GM23338 (cell line): ENCODE data around the gene DNAJC16. TPM values are rescaled to one million over a fixed set of nuclear protein-coding genes. Genes with fewer than 3 reads are reported as not detected.
"Not testable (repeated sequence)": the region's sequence is repeated elsewhere in the genome, so short reads cannot be mapped to it uniquely, and the experiment has no call there.

ENCODE experiments used
- ATAC-seq: fragments of 200-7000 bp; cut with Tn5 transposase; 3 replicates; pipeline ENCODE4 v1.9.1; 2020
- DNase-seq: peaks from one replicate; pipeline ENCODE4 v3.0.0-alpha.2; 2015; ENCODE audit warnings: low spot score
- H2AFZ ChIP-seq: fragments of 200-600 bp; sonication (generic); 2 replicates; pipeline ENCODE4 v1.8.0; 2016; ENCODE audit warnings: antibody characterized with exemption, mild to moderate bottlenecking, moderate library complexity
- H3F3A ChIP-seq: fragments of 200-600 bp; sonication (generic); replicated peaks from 2 replicates; pipeline ENCODE4 v1.8.0; 2017; ENCODE audit warnings: antibody characterized with exemption, mixed run types, low read depth
- H3K27ac ChIP-seq: fragments of 200-600 bp; sonication (generic); 2 replicates; pipeline ENCODE4 v1.6.1; 2016; ENCODE audit warnings: low read depth
- H3K27me3 ChIP-seq: fragments of 200-600 bp; sonication (generic); 2 replicates; pipeline ENCODE4 v1.8.0; 2016; ENCODE audit warnings: mild to moderate bottlenecking, mixed run types, moderate library complexity; ENCODE audit not compliant: insufficient read depth
- H3K36me3 ChIP-seq: fragments of 200-600 bp; sonication (generic); 2 replicates; pipeline ENCODE4 v1.8.0; 2016; ENCODE audit warnings: mild to moderate bottlenecking; ENCODE audit not compliant: insufficient read depth
- H3K4me1 ChIP-seq: fragments of 200-600 bp; sonication (generic); 2 replicates; pipeline ENCODE4 v1.8.0; 2016; ENCODE audit warnings: mild to moderate bottlenecking, moderate library complexity; ENCODE audit not compliant: insufficient read depth
- H3K4me2 ChIP-seq: fragments of 200-600 bp; sonication (generic); 2 replicates; pipeline ENCODE4 v1.7.1; 2017; ENCODE audit warnings: mixed run types
- H3K4me3 ChIP-seq: fragments of 200-600 bp; sonication (generic); 2 replicates; pipeline ENCODE4 v1.6.1; 2016; ENCODE audit warnings: mixed run types
- H3K79me2 ChIP-seq: fragments of 200-600 bp; sonication (generic); replicated peaks from 2 replicates; pipeline ENCODE4 v1.8.0; 2017; ENCODE audit warnings: mild to moderate bottlenecking; ENCODE audit not compliant: insufficient read depth
- H3K9me2 ChIP-seq: fragments of 200-600 bp; sonication (generic); 2 replicates; pipeline ENCODE4 v1.8.0; 2017; ENCODE audit not compliant: insufficient read depth
- H4K20me1 ChIP-seq: fragments of 200-600 bp; sonication (generic); replicated peaks from 2 replicates; pipeline ENCODE4 v1.8.0; 2017; ENCODE audit warnings: mild to moderate bottlenecking; ENCODE audit not compliant: insufficient read depth
- H3K27ac Mint-ChIP-seq: 2 replicates; pipeline ENCODE4 v1.8.0; 2020; ENCODE audit warnings: inconsistent platforms, mild to moderate bottlenecking, moderate library complexity, mixed read lengths
- H3K27me3 Mint-ChIP-seq: 3 replicates; pipeline ENCODE4 v1.8.0; 2022; ENCODE audit warnings: low read depth, mild to moderate bottlenecking, moderate library complexity, mixed read lengths, inconsistent platforms; ENCODE audit not compliant: insufficient read depth, poor library complexity
- H3K36me3 Mint-ChIP-seq: 3 replicates; pipeline ENCODE4 v1.8.0; 2021; ENCODE audit warnings: low read depth, mild to moderate bottlenecking, inconsistent platforms, moderate library complexity, mixed read lengths
- H3K4me1 Mint-ChIP-seq: 3 replicates; pipeline ENCODE4 v1.8.0; 2020; ENCODE audit warnings: mild to moderate bottlenecking, inconsistent platforms, mixed read lengths
- H3K4me3 Mint-ChIP-seq: 3 replicates; pipeline ENCODE4 v1.8.0; 2021; ENCODE audit warnings: moderate library complexity, mild to moderate bottlenecking, inconsistent platforms, mixed read lengths
- H3K9me3 Mint-ChIP-seq: 3 replicates; pipeline ENCODE4 v1.8.0; 2020; ENCODE audit warnings: moderate library complexity, mild to moderate bottlenecking, inconsistent platforms, mixed read lengths
- CREB1 ChIP-seq: fragments of 250-450 bp; sonication (Bioruptor Pico); IDR thresholded peaks from 2 replicates; pipeline ENCODE4 v1.5.0; 2020; ENCODE audit warnings: low read depth, mild to moderate bottlenecking, moderate library complexity
- CTCF ChIP-seq, 2 experiments: fragments of 200-600 bp in 1 of 2; sonication (generic) in 1 of 2; conservative IDR thresholded peaks; 2 replicates each; pipeline versions ENCODE4 v1.5.1 to v1.6.1; 2016 to 2017; ENCODE audit warnings: antibody characterized with exemption in 2 of 2, low read depth in 2 of 2, mild to moderate bottlenecking in 2 of 2, moderate library complexity in 1 of 2
- EZH2 ChIP-seq: fragments of 200-600 bp; sonication (generic); IDR thresholded peaks from one replicate; pipeline ENCODE4 v1.8.0; 2017; ENCODE audit warnings: antibody characterized with exemption, mild to moderate bottlenecking, low read depth; ENCODE audit not compliant: unreplicated experiment
- EZH2phosphoT487 ChIP-seq: fragments of 200-600 bp; sonication (generic); IDR thresholded peaks from one replicate; pipeline ENCODE4 v1.8.1; 2018; ENCODE audit warnings: antibody characterized with exemption; ENCODE audit not compliant: unreplicated experiment
- JUNB ChIP-seq: IDR thresholded peaks from one replicate; pipeline ENCODE4 v1.6.1; 2016; ENCODE audit warnings: antibody characterized with exemption; ENCODE audit not compliant: unreplicated experiment
- NANOG ChIP-seq: IDR thresholded peaks from 2 replicates; pipeline ENCODE4 v1.6.1; 2016; ENCODE audit warnings: antibody characterized with exemption, borderline replicate concordance
- STAT1 ChIP-seq: IDR thresholded peaks from one replicate; pipeline ENCODE4 v1.6.1; 2016; ENCODE audit warnings: antibody characterized with exemption; ENCODE audit not compliant: unreplicated experiment
- ZNF114 ChIP-seq: fragments of 250-450 bp; sonication (Bioruptor Pico); IDR thresholded peaks from 2 replicates; pipeline ENCODE4 v1.5.0; 2020; ENCODE audit warnings: mild to moderate bottlenecking, moderate library complexity
- ZNF462 ChIP-seq: fragments of 250-450 bp; sonication (Bioruptor Pico); IDR thresholded peaks from 2 replicates; pipeline ENCODE4 v1.5.0; 2020; ENCODE audit warnings: mild to moderate bottlenecking, moderate library complexity
- polyA plus RNA-seq: library from polyadenylated mRNA; unstranded; fragments of >200 nt; fragmentation: Nextera tagmentation; extraction: Ambion mirVana; gene quantifications from 2 replicates; pipeline ENCODE4 v1.2.1, GENCODE V29; 2016
- total RNA-seq: library from RNA; depleted of rRNA; stranded (reverse); fragments of >200 nt; shearing (Covaris generic); gene quantifications from 2 replicates; pipeline ENCODE4 v1.2.3, GENCODE V29; 2014

DNAJC16 gene
- total and polyA plus RNA-seq, 2 experiments from 2014 or later, result 6.3 to 18.0 TPM

- no peak for TF ChIP-seq ZNF462 (CRISPR knock-in tag)
- TF ChIP-seq EZH2, result no peak
- TF ChIP-seq ZNF114 (CRISPR knock-in tag), result no peak
- no peak for TF ChIP-seq CREB1 (CRISPR knock-in tag)
- no peak for TF ChIP-seq STAT1
- TF ChIP-seq JUNB, result no peak
- TF ChIP-seq EZH2phosphoT487, result no peak
- no peak for TF ChIP-seq CTCF (conservative IDR thresholded peaks at IDR 0.05; ENCODE audit: low read depth in 2 of 2)
- TF ChIP-seq NANOG, result no peak
These were observed 41.0 kb upstream of the DNAJC16 start (continued) for GRCh38 chr1:15485636-15486035.

GRCh38 chr1:15486844-15487610 is 39.6 kb upstream of the DNAJC16 start:
- not testable (repeated sequence) for H3K4me3 ChIP-seq, H3K27me3 ChIP-seq, H3K36me3 ChIP-seq, DNase-seq, H3K9me3 Mint-ChIP-seq, ATAC-seq, H3K9me2 ChIP-seq, H3K27me3 Mint-ChIP-seq, H3K27ac ChIP-seq, H3K4me1 Mint-ChIP-seq, H4K20me1 ChIP-seq, H3K4me1 ChIP-seq, H3K27ac Mint-ChIP-seq, H3K4me2 ChIP-seq, H3F3A ChIP-seq, H3K4me3 Mint-ChIP-seq, H2AFZ ChIP-seq, H3K79me2 ChIP-seq
- peaks cover 21% of the 10 kb centered on the region; the same call in 2 of the 3 replicates for H3K36me3 Mint-ChIP-seq
